HepG2 (cell line): Measurements from ENCODE around the gene CCDC148. TPM values are rescaled to one million over a fixed set of nuclear protein-coding genes. Genes with fewer than 3 reads are reported as not detected.

Experiments used
- HMG20B ChIP-seq: conservative IDR thresholded peaks from 2 replicates; pipeline ENCODE4 v1.6.1; 2016; ENCODE audit warnings: missing genetic modification reagents, missing compliant biosample characterization
- HMGA1 ChIP-seq: sonication (generic); formaldehyde crosslinking; conservative IDR thresholded peaks from 2 replicates; pipeline ENCODE4 v1.4.0; 2020; ENCODE audit warnings: missing genetic modification reagents
- HNRNPLL ChIP-seq: fragments of 200-400 bp; formaldehyde crosslinking; IDR thresholded peaks from 2 replicates; pipeline ENCODE4 v1.6.1; 2017; ENCODE audit warnings: mild to moderate bottlenecking, low read depth, low read length; ENCODE audit not compliant: poor library complexity, severe bottlenecking
- KDM3A ChIP-seq: IDR thresholded peaks from 2 replicates; pipeline ENCODE4 v1.6.1; 2018; ENCODE audit warnings: low read depth, missing compliant biosample characterization
- MBD4 ChIP-seq: IDR thresholded peaks from 2 replicates; pipeline ENCODE4 v1.6.1; 2012; ENCODE audit warnings: low read length, inconsistent platforms, borderline replicate concordance
- MED1 ChIP-seq: sonication (generic); formaldehyde crosslinking; IDR thresholded peaks from 2 replicates; pipeline ENCODE4 v1.4.0; 2020; ENCODE audit warnings: missing genetic modification reagents
- PAWR ChIP-seq: sonication (generic); formaldehyde crosslinking; IDR thresholded peaks from 2 replicates; pipeline ENCODE4 v1.4.0; 2020; ENCODE audit warnings: missing genetic modification reagents, mild to moderate bottlenecking, borderline replicate concordance
- TEAD3 ChIP-seq: optimal IDR thresholded peaks from 2 replicates; pipeline ENCODE3; 2016; ENCODE audit warnings: borderline replicate concordance
- ZBTB20 ChIP-seq: sonication (generic); formaldehyde crosslinking; IDR thresholded peaks from 2 replicates; pipeline ENCODE4 v1.8.1; 2023; ENCODE audit warnings: missing genetic modification reagents, low read depth, mild to moderate bottlenecking, borderline replicate concordance
- ZNF337 ChIP-seq: sonication (generic); formaldehyde crosslinking; IDR thresholded peaks from 2 replicates; pipeline ENCODE4 v1.5.1; 2020; ENCODE audit warnings: missing genetic modification reagents, low read depth, mild to moderate bottlenecking, borderline replicate concordance
- ZNF34 ChIP-seq: sonication (generic); formaldehyde crosslinking; IDR thresholded peaks from 2 replicates; pipeline ENCODE4 v1.4.0; 2020; ENCODE audit warnings: mild to moderate bottlenecking, missing genetic modification reagents, borderline replicate concordance
- ZNF83 ChIP-seq: sonication (generic); formaldehyde crosslinking; IDR thresholded peaks from 2 replicates; pipeline ENCODE4 v1.4.0; 2020; ENCODE audit warnings: missing genetic modification reagents, mild to moderate bottlenecking, borderline replicate concordance
- polyA plus RNA-seq, 8 experiments: library from polyadenylated mRNA; depleted of rRNA in 3 of 8; stranded (reverse) in 7 of 8; unstranded in 1 of 8; fragments of >200 nt; fragmentation: Illumina TruSeq in 4 of 8; extraction: Trizol in 4 of 8; gene quantifications; 2 replicates each; pipeline versions ENCODE4 v1.2.1 to v1.2.3, GENCODE V29; 2011 to 2016; ENCODE audit warnings: low read depth in 4 of 8, missing spikeins in 1 of 8, mixed read lengths in 1 of 8; ENCODE audit not compliant: insufficient read depth in 1 of 8
- total RNA-seq, 5 experiments: library from RNA; depleted of rRNA; stranded (reverse); fragments of >200 nt; fragmentation: Illumina TruSeq; extraction: Trizol; gene quantifications; 2 replicates each; pipeline ENCODE4 v1.2.3, GENCODE V29; 2016; ENCODE audit warnings: low read depth in 1 of 5
- TF ChIP-seq, protein P1 (sequence below): IDR thresholded peaks from 2 replicates; pipeline ENCODE4 v1.6.1; 2016; ENCODE audit warnings: control low read depth
- TF ChIP-seq, protein P2 (sequence below): sonication (generic); formaldehyde crosslinking; IDR thresholded peaks from 2 replicates; pipeline ENCODE4 v1.5.0; 2020; ENCODE audit warnings: mild to moderate bottlenecking, missing genetic modification reagents, borderline replicate concordance
- TF ChIP-seq, protein P3 (sequence below): IDR thresholded peaks from 2 replicates; pipeline ENCODE4 v1.6.1; 2016; ENCODE audit warnings: low read depth, borderline replicate concordance
- TF ChIP-seq, protein P4 (sequence below): sonication (generic); formaldehyde crosslinking; IDR thresholded peaks from 2 replicates; pipeline ENCODE4 v1.8.0; 2022; ENCODE audit warnings: missing genetic modification reagents, mild to moderate bottlenecking, borderline replicate concordance
- TF ChIP-seq, protein P5 (sequence below): sonication (generic); formaldehyde crosslinking; IDR thresholded peaks from 2 replicates; pipeline ENCODE4 v1.9.0; 2021; ENCODE audit warnings: missing genetic modification reagents, borderline replicate concordance
- TF ChIP-seq, protein P6 (sequence below): sonication (generic); formaldehyde crosslinking; IDR thresholded peaks from 2 replicates; pipeline ENCODE4 v1.5.1; 2020; ENCODE audit warnings: missing genetic modification reagents, mild to moderate bottlenecking, borderline replicate concordance

The CCDC148 gene
- total and polyA plus RNA-seq, 2 of the 13 experiments (the other 11 are each of a cell fraction or from before 2014, with no cell fraction given): 0.30 to 0.49 TPM

DNA sequence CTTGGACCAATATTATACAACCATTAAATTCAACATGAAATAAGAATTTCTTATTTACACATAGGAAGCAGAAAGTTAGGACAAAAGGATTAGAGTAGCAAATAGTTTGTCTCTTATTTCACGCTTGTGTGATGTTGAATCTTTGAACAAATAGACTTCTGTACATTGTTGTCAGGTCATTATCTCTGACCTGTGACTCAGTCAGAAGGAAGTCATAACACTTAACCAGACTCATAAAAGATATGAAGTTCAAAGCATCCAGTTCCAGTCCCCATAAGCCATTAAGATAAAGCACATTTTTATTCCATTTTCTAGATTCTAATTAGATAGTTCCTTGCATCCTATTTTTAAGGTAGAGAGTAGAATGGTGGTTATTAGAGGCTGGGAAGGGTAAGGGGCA is 224.1 kb downstream of the CCDC148 start (continued):
- TF ChIP-seq, protein P1, sequence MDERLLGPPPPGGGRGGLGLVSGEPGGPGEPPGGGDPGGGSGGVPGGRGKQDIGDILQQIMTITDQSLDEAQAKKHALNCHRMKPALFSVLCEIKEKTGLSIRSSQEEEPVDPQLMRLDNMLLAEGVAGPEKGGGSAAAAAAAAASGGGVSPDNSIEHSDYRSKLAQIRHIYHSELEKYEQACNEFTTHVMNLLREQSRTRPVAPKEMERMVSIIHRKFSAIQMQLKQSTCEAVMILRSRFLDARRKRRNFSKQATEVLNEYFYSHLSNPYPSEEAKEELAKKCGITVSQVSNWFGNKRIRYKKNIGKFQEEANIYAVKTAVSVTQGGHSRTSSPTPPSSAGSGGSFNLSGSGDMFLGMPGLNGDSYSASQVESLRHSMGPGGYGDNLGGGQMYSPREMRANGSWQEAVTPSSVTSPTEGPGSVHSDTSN (CRISPR knock-in tag): no peak
- TF ChIP-seq, protein P2, sequence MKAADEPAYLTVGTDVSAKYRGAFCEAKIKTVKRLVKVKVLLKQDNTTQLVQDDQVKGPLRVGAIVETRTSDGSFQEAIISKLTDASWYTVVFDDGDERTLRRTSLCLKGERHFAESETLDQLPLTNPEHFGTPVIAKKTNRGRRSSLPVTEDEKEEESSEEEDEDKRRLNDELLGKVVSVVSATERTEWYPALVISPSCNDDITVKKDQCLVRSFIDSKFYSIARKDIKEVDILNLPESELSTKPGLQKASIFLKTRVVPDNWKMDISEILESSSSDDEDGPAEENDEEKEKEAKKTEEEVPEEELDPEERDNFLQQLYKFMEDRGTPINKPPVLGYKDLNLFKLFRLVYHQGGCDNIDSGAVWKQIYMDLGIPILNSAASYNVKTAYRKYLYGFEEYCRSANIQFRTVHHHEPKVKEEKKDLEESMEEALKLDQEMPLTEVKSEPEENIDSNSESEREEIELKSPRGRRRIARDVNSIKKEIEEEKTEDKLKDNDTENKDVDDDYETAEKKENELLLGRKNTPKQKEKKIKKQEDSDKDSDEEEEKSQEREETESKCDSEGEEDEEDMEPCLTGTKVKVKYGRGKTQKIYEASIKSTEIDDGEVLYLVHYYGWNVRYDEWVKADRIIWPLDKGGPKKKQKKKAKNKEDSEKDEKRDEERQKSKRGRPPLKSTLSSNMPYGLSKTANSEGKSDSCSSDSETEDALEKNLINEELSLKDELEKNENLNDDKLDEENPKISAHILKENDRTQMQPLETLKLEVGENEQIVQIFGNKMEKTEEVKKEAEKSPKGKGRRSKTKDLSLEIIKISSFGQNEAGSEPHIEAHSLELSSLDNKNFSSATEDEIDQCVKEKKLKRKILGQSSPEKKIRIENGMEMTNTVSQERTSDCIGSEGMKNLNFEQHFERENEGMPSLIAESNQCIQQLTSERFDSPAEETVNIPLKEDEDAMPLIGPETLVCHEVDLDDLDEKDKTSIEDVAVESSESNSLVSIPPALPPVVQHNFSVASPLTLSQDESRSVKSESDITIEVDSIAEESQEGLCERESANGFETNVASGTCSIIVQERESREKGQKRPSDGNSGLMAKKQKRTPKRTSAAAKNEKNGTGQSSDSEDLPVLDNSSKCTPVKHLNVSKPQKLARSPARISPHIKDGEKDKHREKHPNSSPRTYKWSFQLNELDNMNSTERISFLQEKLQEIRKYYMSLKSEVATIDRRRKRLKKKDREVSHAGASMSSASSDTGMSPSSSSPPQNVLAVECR (CRISPR knock-in tag): no peak
- TF ChIP-seq ZBTB20 (CRISPR knock-in tag): peak; percentile 47; the same call in 1 of the 2 replicates
- TF ChIP-seq ZNF83: no peak
- TF ChIP-seq, protein P3, sequence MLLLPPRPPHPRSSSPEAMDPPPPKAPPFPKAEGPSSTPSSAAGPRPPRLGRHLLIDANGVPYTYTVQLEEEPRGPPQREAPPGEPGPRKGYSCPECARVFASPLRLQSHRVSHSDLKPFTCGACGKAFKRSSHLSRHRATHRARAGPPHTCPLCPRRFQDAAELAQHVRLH (CRISPR knock-in tag): no peak
- no peak for TF ChIP-seq HNRNPLL
- TF ChIP-seq, protein P4, sequence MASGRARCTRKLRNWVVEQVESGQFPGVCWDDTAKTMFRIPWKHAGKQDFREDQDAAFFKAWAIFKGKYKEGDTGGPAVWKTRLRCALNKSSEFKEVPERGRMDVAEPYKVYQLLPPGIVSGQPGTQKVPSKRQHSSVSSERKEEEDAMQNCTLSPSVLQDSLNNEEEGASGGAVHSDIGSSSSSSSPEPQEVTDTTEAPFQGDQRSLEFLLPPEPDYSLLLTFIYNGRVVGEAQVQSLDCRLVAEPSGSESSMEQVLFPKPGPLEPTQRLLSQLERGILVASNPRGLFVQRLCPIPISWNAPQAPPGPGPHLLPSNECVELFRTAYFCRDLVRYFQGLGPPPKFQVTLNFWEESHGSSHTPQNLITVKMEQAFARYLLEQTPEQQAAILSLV: no peak
- TF ChIP-seq, protein P5, sequence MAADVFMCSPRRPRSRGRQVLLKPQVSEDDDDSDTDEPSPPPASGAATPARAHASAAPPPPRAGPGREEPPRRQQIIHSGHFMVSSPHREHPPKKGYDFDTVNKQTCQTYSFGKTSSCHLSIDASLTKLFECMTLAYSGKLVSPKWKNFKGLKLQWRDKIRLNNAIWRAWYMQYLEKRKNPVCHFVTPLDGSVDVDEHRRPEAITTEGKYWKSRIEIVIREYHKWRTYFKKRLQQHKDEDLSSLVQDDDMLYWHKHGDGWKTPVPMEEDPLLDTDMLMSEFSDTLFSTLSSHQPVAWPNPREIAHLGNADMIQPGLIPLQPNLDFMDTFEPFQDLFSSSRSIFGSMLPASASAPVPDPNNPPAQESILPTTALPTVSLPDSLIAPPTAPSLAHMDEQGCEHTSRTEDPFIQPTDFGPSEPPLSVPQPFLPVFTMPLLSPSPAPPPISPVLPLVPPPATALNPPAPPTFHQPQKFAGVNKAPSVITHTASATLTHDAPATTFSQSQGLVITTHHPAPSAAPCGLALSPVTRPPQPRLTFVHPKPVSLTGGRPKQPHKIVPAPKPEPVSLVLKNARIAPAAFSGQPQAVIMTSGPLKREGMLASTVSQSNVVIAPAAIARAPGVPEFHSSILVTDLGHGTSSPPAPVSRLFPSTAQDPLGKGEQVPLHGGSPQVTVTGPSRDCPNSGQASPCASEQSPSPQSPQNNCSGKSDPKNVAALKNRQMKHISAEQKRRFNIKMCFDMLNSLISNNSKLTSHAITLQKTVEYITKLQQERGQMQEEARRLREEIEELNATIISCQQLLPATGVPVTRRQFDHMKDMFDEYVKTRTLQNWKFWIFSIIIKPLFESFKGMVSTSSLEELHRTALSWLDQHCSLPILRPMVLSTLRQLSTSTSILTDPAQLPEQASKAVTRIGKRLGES (CRISPR knock-in tag): no peak
- no peak for TF ChIP-seq ZNF337 (CRISPR knock-in tag)
- TF ChIP-seq HMGA1 (CRISPR knock-in tag): no peak
- no peak for TF ChIP-seq PAWR (CRISPR knock-in tag)
- peak; percentile 55; the same call in 1 of the 2 replicates for TF ChIP-seq MBD4
- peak; percentile 78 for TF ChIP-seq TEAD3 (CRISPR knock-in tag)
- TF ChIP-seq MED1 (CRISPR knock-in tag): peak; percentile 63
- TF ChIP-seq HMG20B (CRISPR knock-in tag): 0 out of 2 replicates have a peak, but pooled peaks have one; percentile 44
- TF ChIP-seq, protein P6, sequence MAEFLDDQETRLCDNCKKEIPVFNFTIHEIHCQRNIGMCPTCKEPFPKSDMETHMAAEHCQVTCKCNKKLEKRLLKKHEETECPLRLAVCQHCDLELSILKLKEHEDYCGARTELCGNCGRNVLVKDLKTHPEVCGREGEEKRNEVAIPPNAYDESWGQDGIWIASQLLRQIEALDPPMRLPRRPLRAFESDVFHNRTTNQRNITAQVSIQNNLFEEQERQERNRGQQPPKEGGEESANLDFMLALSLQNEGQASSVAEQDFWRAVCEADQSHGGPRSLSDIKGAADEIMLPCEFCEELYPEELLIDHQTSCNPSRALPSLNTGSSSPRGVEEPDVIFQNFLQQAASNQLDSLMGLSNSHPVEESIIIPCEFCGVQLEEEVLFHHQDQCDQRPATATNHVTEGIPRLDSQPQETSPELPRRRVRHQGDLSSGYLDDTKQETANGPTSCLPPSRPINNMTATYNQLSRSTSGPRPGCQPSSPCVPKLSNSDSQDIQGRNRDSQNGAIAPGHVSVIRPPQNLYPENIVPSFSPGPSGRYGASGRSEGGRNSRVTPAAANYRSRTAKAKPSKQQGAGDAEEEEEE (CRISPR knock-in tag): no peak
- no peak for TF ChIP-seq ZNF34
- no peak for TF ChIP-seq KDM3A (CRISPR knock-in tag)
